PC-3 (cell line): ENCODE measurements around the gene ATP13A3.

Source experiments
- EZH2 ChIP-seq: fragments of 300-600 bp; sonication (generic); IDR thresholded peaks from one replicate; pipeline ENCODE4 v1.6.1; 2017; ENCODE audit warnings: antibody characterized with exemption, mild to moderate bottlenecking, low read length; ENCODE audit not compliant: unreplicated experiment
- TF ChIP-seq, protein P1 (sequence below): fragments of 300-600 bp; sonication (generic); conservative IDR thresholded peaks from 2 replicates; pipeline ENCODE4 v1.5.1; 2017; ENCODE audit warnings: antibody characterized with exemption, low read depth, mild to moderate bottlenecking, low read length

DNA sequence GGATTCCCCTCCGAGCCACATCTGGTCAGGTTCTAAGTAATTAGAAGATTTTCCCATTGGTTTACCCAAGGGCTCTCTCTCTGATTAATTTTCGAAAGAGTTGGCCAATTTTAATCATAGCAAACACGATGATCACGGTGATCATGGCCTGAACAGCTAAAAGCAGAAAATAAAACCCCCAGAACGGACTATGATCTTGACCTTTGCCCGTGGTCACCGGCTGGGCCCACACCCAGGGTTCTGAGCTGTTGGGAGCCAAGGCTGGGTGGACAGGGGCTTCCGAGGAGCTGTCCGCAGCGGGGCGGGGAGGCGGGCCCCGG, 90.3 kb downstream of the ATP13A3 start:
- TF ChIP-seq, protein P1, sequence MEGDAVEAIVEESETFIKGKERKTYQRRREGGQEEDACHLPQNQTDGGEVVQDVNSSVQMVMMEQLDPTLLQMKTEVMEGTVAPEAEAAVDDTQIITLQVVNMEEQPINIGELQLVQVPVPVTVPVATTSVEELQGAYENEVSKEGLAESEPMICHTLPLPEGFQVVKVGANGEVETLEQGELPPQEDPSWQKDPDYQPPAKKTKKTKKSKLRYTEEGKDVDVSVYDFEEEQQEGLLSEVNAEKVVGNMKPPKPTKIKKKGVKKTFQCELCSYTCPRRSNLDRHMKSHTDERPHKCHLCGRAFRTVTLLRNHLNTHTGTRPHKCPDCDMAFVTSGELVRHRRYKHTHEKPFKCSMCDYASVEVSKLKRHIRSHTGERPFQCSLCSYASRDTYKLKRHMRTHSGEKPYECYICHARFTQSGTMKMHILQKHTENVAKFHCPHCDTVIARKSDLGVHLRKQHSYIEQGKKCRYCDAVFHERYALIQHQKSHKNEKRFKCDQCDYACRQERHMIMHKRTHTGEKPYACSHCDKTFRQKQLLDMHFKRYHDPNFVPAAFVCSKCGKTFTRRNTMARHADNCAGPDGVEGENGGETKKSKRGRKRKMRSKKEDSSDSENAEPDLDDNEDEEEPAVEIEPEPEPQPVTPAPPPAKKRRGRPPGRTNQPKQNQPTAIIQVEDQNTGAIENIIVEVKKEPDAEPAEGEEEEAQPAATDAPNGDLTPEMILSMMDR, result no peak
- TF ChIP-seq EZH2, result no peak
